ENCODE data around the gene STPG4.
"Not testable (repeated sequence)": the region's sequence is repeated elsewhere in the genome, so short reads cannot be mapped to it uniquely, and the experiment has no call there.

Gene STPG4

GRCh38 chr2:47155091-47155876 is at the start of gene STPG4:
TSS of gene STPG4 (minus strand) at chr2:47155308. CDS start at chr2:47155251, 57 bp downstream.
- no peak for DNase-seq

- no peak for DNase-seq
Measured at GRCh38 chr2:47204691-47205090, 49.6 kb upstream of the STPG4 start.

- no peak for DNase-seq
Measured at GRCh38 chr2:47203995-47204394, 48.9 kb upstream of the STPG4 start.

- no peak for DNase-seq
Measured at GRCh38 chr2:47201224-47201623, 46.1 kb upstream of the STPG4 start.

GRCh38 chr2:47198985-47199451 is 43.9 kb upstream of the STPG4 start:
- no peak for DNase-seq

- DNase-seq = no peak
Measured at GRCh38 chr2:47196499-47196898, 41.4 kb upstream of the STPG4 start.

- DNase-seq = no peak
Measured at GRCh38 chr2:47196046-47196445, 40.9 kb upstream of the STPG4 start.

- no peak for DNase-seq
Measured at GRCh38 chr2:47195148-47195547, 40.0 kb upstream of the STPG4 start.

- DNase-seq = no peak
Measured at GRCh38 chr2:47194410-47194809, 39.3 kb upstream of the STPG4 start.

GRCh38 chr2:47193607-47194006 is 38.5 kb upstream of the STPG4 start:
- no peak for DNase-seq

GRCh38 chr2:47190188-47190881 is 35.2 kb upstream of the STPG4 start:
- DNase-seq = no peak

GRCh38 chr2:47189635-47190034 is 34.5 kb upstream of the STPG4 start:
- DNase-seq = no peak

- DNase-seq = no peak
Measured at GRCh38 chr2:47187069-47187468, 32.0 kb upstream of the STPG4 start.

GRCh38 chr2:47186351-47186750 is 31.2 kb upstream of the STPG4 start:
- no peak for DNase-seq

- not testable (repeated sequence) for DNase-seq
Measured at GRCh38 chr2:47185098-47185497, 30.0 kb upstream of the STPG4 start.

GRCh38 chr2:47181176-47181575 is 26.1 kb upstream of the STPG4 start:
- no peak for DNase-seq

GRCh38 chr2:47180531-47180930 is 25.4 kb upstream of the STPG4 start:
- no peak for DNase-seq

GRCh38 chr2:47179388-47179787 is 24.3 kb upstream of the STPG4 start:
- no peak for DNase-seq

GRCh38 chr2:47178341-47178740 is 23.2 kb upstream of the STPG4 start:
- DNase-seq = no peak

GRCh38 chr2:47177043-47177565 is 22.0 kb upstream of the STPG4 start:
- no peak for DNase-seq

- peak; percentile 57 for DNase-seq
Measured at GRCh38 chr2:47174733-47175361, 19.7 kb upstream of the STPG4 start.

GRCh38 chr2:47173986-47174732 is 19.1 kb upstream of the STPG4 start:
- no peak for DNase-seq
